PFSK-1 (cell line): ENCODE measurements around the gene ESYT3.

Experiments used
- FOXP2 ChIP-seq: optimal IDR thresholded peaks from 2 replicates; pipeline ENCODE3; 2011; ENCODE audit warnings: borderline replicate concordance, control low read depth, inconsistent platforms; ENCODE audit not compliant: insufficient read depth; ENCODE audit errors: extremely low read length, extremely low read depth
- TAF1 ChIP-seq: IDR thresholded peaks from 2 replicates; pipeline ENCODE4 v1.6.1; 2012; ENCODE audit warnings: low read length, control low read depth, borderline replicate concordance; ENCODE audit not compliant: insufficient read depth

- TF ChIP-seq TAF1 = no peak
- no peak for TF ChIP-seq FOXP2
These were observed 5.7 kb downstream of the ESYT3 start for GRCh38 chr3:138440121-138440521.
